DOHH2 (cell line): ENCODE data around the gene ENOX1.

Source experiments
- CTCF ChIP-seq: fragments of 200-600 bp; sonication (generic); IDR thresholded peaks from one replicate; pipeline ENCODE4 v1.5.1; 2014; ENCODE audit warnings: antibody characterized with exemption, mild to moderate bottlenecking, low read depth, low read length; ENCODE audit not compliant: poor library complexity, severe bottlenecking
- EZH2phosphoT487 ChIP-seq: fragments of 200-600 bp; sonication (generic); IDR thresholded peaks from 2 replicates; pipeline ENCODE4 v1.6.1; 2017; ENCODE audit warnings: borderline replicate concordance, mild to moderate bottlenecking, antibody characterized with exemption, low read length, moderate library complexity, mixed read lengths

- no peak for TF ChIP-seq EZH2phosphoT487
- TF ChIP-seq CTCF = no peak
Observed at GRCh38 chr13:43676320-43676719, 110.5 kb downstream of the ENOX1 start.
